Measurements from ENCODE around the gene CELSR3.

DNA sequence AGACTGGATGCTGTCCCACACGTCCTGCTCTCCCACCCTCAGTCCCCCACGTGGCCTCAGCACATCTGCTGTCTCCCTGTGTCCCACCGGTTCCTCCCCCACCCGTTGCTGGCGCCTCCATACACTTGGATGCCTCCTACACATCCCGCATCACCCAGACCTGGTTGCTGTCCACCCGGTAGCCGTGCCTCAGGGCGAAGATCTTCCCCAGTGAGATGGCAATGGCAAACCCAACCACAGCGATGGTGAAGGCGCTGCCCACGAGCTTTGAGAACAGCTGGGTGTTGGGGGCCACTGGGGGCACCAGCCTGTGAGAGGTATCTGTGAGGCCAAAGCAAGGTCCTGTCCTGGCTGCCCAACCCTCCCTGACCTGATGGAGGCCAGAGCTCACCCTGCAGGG lies 31.9 kb downstream of the CELSR3 start:
- no peak for TF ChIP-seq EP300 (IDR thresholded peaks at IDR 0.05; ENCODE audit: borderline replicate concordance)
- TF ChIP-seq, protein P1, sequence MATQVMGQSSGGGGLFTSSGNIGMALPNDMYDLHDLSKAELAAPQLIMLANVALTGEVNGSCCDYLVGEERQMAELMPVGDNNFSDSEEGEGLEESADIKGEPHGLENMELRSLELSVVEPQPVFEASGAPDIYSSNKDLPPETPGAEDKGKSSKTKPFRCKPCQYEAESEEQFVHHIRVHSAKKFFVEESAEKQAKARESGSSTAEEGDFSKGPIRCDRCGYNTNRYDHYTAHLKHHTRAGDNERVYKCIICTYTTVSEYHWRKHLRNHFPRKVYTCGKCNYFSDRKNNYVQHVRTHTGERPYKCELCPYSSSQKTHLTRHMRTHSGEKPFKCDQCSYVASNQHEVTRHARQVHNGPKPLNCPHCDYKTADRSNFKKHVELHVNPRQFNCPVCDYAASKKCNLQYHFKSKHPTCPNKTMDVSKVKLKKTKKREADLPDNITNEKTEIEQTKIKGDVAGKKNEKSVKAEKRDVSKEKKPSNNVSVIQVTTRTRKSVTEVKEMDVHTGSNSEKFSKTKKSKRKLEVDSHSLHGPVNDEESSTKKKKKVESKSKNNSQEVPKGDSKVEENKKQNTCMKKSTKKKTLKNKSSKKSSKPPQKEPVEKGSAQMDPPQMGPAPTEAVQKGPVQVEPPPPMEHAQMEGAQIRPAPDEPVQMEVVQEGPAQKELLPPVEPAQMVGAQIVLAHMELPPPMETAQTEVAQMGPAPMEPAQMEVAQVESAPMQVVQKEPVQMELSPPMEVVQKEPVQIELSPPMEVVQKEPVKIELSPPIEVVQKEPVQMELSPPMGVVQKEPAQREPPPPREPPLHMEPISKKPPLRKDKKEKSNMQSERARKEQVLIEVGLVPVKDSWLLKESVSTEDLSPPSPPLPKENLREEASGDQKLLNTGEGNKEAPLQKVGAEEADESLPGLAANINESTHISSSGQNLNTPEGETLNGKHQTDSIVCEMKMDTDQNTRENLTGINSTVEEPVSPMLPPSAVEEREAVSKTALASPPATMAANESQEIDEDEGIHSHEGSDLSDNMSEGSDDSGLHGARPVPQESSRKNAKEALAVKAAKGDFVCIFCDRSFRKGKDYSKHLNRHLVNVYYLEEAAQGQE (IDR thresholded peaks at IDR 0.05; ENCODE audit: low read depth) = no peak
- TF ChIP-seq USF1 (IDR thresholded peaks at IDR 0.05) = no peak
- no peak for TF ChIP-seq CEBPB (IDR thresholded peaks at IDR 0.05)
- TF ChIP-seq MAX (IDR thresholded peaks at IDR 0.05) = no peak
- TF ChIP-seq CREB1 (IDR thresholded peaks at IDR 0.05; ENCODE audit: low read depth) = no peak
